Endothelial cell of coronary artery (primary cell): ENCODE measurements around the gene LAMP1. TPM values are rescaled to one million over a fixed set of nuclear protein-coding genes. Genes with fewer than 3 reads are reported as not detected.

Experiments used
- total RNA-seq: library from RNA; depleted of rRNA; stranded (reverse); fragments of >200 nt; gene quantifications from 2 replicates; pipeline ENCODE4 v1.2.3, GENCODE V29; 2014

The LAMP1 gene, protein sequence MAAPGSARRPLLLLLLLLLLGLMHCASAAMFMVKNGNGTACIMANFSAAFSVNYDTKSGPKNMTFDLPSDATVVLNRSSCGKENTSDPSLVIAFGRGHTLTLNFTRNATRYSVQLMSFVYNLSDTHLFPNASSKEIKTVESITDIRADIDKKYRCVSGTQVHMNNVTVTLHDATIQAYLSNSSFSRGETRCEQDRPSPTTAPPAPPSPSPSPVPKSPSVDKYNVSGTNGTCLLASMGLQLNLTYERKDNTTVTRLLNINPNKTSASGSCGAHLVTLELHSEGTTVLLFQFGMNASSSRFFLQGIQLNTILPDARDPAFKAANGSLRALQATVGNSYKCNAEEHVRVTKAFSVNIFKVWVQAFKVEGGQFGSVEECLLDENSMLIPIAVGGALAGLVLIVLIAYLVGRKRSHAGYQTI
- 161 and 183 TPM in 2 replicates for total RNA-seq

DNA sequence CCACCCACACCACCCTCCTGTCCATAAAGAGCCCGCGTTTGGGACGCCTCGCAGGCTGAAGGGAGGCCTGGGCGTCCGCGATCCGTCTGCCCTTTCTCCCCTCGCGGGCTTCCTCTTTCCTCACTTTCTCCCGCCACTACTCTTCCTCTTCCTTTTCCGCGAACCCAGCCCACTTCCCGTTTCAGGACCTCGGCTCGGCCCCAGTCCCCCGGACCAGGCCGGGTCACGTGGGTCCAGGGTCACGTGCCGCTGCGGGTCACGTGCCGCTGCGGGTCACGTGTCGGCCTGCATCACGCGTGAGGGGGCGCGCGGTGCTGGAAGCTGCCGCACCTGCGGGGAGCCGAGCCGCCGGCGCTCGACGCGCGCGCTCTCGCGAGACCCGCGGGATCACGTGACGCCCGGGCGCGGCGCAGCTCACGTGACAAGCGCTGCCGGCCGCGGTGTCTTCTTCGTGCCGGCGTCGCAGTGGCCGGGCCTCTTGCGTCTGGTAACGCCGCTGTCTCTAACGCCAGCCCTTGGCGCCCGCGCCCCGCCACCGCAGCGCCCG lies at the start of gene LAMP1:
Gene LAMP1, plus strand, starts transcription at position 417 of the 547 bp plus-strand sequence. CDS start 196 bp downstream, outside the sequence.

Other genes with a start within 250 kb of the LAMP1 start
- not detected in 2 replicates for gene F7, start 191.4 kb upstream of the LAMP1 start, total RNA-seq
- gene F10, start 174.4 kb upstream of the LAMP1 start, total RNA-seq: 1.6 TPM in 1 of 2 replicates, not detected in the other
- gene PROZ, start 138.6 kb upstream of the LAMP1 start, total RNA-seq: not detected in 2 replicates
- gene PCID2, start 88.6 kb upstream of the LAMP1 start, total RNA-seq: 45.5 and 69.4 TPM in 2 replicates
- 86.8 and 106 TPM in 2 replicates for gene CUL4A, start 87.6 kb upstream of the LAMP1 start, total RNA-seq
- gene GRTP1, start 66.9 kb downstream of the LAMP1 start, total RNA-seq: 0.19 TPM in 1 of 2 replicates, not detected in the other
- gene ADPRHL1, start 156.2 kb downstream of the LAMP1 start, total RNA-seq: 0.36 and 1.3 TPM in 2 replicates
- gene DCUN1D2, start 193.5 kb downstream of the LAMP1 start, total RNA-seq: 5.6 and 11.0 TPM in 2 replicates